Stimulated activated naive B cell treated with anti-CD40 and anti-IgM and Interleukin-4, amounts not matched to agents 10 μg/mL and 1 μg/mL and 100 μg/mL, for 72 hours (primary cell): ENCODE measurements around the gene RPL31.

Source experiments
- ATAC-seq, 2 donors: fragments of 150-1000 bp; cut with Tn5 transposase; replicated peaks; 2 replicates each; pipeline ENCODE4 v1.10.0; 2021; ENCODE audit warnings: moderate library complexity in 1 of 2
- DNase-seq: peaks from one replicate; pipeline ENCODE4 v3.0.0; 2021
- H3K27ac Mint-ChIP-seq: one replicate; pipeline ENCODE4 v1.8.0; 2022; ENCODE audit warnings: mild to moderate bottlenecking, mixed read lengths
- H3K27me3 Mint-ChIP-seq, 2 donors: one replicate each; pipeline ENCODE4 v1.8.0; 2022; ENCODE audit warnings: mixed read lengths in 2 of 2
- H3K36me3 Mint-ChIP-seq, 2 donors: one replicate each; pipeline ENCODE4 v1.8.0; 2022; ENCODE audit warnings: mixed read lengths in 2 of 2, mild to moderate bottlenecking in 1 of 2
- H3K4me1 Mint-ChIP-seq, 2 donors: one replicate each; pipeline ENCODE4 v1.8.0; 2022; ENCODE audit warnings: mixed read lengths in 2 of 2, mild to moderate bottlenecking in 1 of 2
- H3K4me3 Mint-ChIP-seq, 2 donors: one replicate each; pipeline ENCODE4 v1.8.0; 2022; ENCODE audit warnings: mild to moderate bottlenecking in 2 of 2, mixed read lengths in 2 of 2, moderate library complexity in 1 of 2
- H3K9me3 Mint-ChIP-seq, 2 donors: one replicate each; pipeline ENCODE4 v1.8.0; 2022; ENCODE audit warnings: mixed read lengths in 2 of 2, mild to moderate bottlenecking in 1 of 2

Gene RPL31

DNA sequence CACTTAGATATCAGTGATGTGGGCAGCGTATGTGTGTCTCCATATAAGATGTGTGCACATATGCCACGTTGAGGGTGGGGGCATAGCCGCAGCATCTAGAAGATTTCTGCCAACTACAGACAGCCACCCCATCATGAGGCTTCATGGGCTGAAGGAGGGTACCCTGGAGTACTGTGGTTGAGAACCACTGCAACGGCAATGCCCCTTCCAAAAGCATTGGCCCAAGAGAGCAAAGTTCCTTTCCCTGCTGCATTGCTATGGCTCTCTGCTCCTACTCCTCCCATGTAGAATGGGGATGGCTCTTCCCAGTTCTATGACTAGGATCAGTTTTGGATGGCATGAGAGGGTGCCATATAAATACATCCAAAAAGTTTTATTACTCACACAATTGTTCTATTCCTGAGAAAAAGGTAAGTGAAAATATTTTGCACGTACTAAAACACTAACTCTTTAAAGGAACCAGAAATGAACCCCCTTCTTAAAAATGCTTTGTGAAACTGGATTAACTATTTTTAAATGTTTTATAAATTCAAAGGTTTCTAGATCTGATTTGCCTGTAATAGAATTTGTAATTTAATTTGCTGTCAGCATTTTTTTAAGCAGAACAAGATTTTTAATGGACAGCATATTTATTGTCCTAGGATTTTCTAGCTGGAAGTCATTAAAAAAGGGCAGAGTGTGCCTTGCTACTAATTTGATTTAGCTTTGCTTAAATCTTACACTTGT is 4.4 kb upstream of the RPL31 start:
- DNase-seq (no peak), ATAC-seq (no peak)
- Mint-ChIP-seq H3K4me3 (no peak overlapping the region), H3K36me3 (peaks cover 7 to 12% of the 10 kb centered on the region in 2 donors), H3K27ac (no peak overlapping the region), H3K4me1 (peaks cover 7 to 16% of the 10 kb centered on the region in 2 donors), H3K9me3 (peaks cover 3 to 5% of the 10 kb centered on the region in 2 donors), H3K27me3 (peaks cover 0 to 5% of the 10 kb centered on the region in 2 donors)

DNA sequence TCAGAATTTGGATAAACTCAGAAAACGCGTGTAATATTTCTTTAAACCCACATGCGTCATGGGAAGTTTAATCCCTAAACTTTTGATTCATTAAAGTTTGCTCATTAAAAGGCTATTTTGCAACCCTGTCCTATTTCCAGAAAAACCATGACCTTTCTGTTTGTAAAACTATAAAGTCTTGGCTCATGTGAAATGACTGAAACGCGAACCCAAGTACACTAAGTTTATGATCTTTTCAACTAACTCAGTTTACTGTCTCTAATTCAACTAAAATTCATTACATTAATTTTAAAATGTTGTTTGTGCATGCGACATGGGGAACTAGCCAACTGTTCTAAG is 3.9 kb upstream of the RPL31 start:
- Mint-ChIP-seq H3K27ac (no peak overlapping the region), H3K9me3 (peaks cover 3 to 5% of the 10 kb centered on the region in 2 donors), H3K36me3 (peaks cover 12 to 17% of the 10 kb centered on the region in 2 donors), H3K27me3 (peaks cover 0 to 5% of the 10 kb centered on the region in 2 donors), H3K4me1 (peaks cover 10 to 14% of the 10 kb centered on the region in 2 donors), H3K4me3 (no peak overlapping the region)
- no peak for DNase-seq
- no peak for ATAC-seq

DNA sequence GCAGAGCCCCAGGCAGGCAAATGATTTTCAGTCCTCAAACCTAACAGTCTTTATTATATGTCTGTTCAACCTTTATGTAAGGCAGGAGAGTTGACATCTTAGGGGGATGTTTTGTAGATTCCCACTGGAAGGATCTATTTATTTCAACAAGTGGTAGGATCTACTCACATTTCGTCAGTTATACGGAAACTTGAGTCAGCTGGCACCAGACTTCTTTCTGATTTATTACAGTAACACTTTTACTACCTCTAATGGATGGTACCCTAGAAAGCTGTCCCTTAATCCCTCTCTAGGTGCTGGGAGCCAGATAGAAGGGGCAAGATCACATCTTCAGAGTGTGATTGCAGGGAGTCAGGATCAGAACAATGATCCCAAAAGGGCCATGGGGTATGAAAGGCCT is 2.1 kb upstream of the RPL31 start:
- Mint-ChIP-seq H3K27ac (no peak overlapping the region), H3K27me3 (peaks cover 0 to 5% of the 10 kb centered on the region in 2 donors), H3K36me3 (peaks cover 30 to 35% of the 10 kb centered on the region in 2 donors), H3K9me3 (peaks cover 3 to 5% of the 10 kb centered on the region in 2 donors), H3K4me1 (peaks cover 25 to 29% of the 10 kb centered on the region in 2 donors), H3K4me3 (no peak overlapping the region)
- ATAC-seq (no peak), DNase-seq (no peak)

DNA sequence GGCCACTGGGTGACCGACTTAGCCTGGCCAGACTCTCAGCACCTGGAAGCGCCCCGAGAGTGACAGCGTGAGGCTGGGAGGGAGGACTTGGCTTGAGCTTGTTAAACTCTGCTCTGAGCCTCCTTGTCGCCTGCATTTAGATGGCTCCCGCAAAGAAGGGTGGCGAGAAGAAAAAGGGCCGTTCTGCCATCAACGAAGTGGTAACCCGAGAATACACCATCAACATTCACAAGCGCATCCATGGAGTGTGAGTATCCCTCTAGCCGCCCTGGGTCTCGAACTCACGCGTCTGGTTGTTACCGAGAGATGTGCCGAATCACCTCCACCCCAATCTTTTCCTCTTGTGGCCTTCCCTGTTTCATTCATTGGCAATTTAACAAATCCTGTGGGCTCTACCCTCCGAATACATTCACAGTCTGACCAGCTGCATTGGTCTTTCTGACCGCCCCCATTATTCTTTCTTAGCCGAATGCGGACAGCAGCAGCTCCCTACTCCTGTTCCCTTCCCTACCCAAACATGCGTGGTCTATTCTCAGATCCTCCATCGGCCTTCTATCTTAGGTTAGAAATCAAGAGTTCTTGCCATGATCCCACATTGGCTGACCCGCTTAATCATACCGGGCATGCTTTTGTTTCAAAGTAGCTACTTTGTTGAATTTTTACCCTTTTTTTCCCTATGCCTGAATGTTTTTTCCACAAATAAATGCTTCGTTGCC is 631 bp downstream of the RPL31 start:
- H3K4me1 Mint-ChIP-seq, result peaks cover 33 to 53% of the 10 kb centered on the region in 2 donors
- no peak for DNase-seq
- peak overlapping the region; percentile 87 to 98 for H3K4me3 Mint-ChIP-seq
- H3K36me3 Mint-ChIP-seq, result peaks cover 42 to 58% of the 10 kb centered on the region in 2 donors
- peaks cover 3 to 5% of the 10 kb centered on the region in 2 donors for H3K9me3 Mint-ChIP-seq
- ATAC-seq, result peak; percentile 5 to 6
- peak overlapping the region; percentile 99 for H3K27ac Mint-ChIP-seq
- peaks cover 0 to 5% of the 10 kb centered on the region in 2 donors for H3K27me3 Mint-ChIP-seq

DNA sequence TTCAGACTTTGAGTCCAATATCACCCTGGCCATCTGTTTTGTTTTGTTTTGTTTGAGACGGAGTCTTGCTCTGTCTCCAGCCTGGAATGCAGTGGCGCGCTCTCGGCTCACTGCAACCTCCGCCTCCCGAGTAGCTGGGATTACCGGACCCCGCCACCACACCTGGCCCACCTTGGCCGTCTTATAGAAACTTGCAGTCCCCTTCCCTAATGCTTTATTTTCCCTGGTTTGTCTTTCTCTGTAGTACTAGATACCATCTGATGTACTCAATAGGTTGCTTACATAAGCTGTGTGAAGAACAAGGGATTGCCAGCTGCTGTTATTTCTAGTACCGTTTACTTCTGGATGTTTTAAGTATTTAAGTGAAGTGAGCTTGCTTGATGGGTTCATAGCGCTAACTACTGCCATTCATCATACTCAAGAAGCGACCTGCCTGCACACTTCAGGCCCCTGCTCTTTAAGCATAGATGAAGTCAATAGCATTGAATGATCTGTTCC is 1.2 kb downstream of the RPL31 start:
- H3K4me1 Mint-ChIP-seq, result peaks cover 36 to 59% of the 10 kb centered on the region in 2 donors
- H3K27me3 Mint-ChIP-seq, result peaks cover 0 to 5% of the 10 kb centered on the region in 2 donors
- H3K36me3 Mint-ChIP-seq, result peaks cover 48 to 64% of the 10 kb centered on the region in 2 donors
- DNase-seq, result no peak
- H3K27ac Mint-ChIP-seq, result peak overlapping the region; percentile 99
- peaks cover 3 to 5% of the 10 kb centered on the region in 2 donors for H3K9me3 Mint-ChIP-seq
- ATAC-seq, result no peak
- H3K4me3 Mint-ChIP-seq, result peak overlapping the region; percentile 87 to 98

DNA sequence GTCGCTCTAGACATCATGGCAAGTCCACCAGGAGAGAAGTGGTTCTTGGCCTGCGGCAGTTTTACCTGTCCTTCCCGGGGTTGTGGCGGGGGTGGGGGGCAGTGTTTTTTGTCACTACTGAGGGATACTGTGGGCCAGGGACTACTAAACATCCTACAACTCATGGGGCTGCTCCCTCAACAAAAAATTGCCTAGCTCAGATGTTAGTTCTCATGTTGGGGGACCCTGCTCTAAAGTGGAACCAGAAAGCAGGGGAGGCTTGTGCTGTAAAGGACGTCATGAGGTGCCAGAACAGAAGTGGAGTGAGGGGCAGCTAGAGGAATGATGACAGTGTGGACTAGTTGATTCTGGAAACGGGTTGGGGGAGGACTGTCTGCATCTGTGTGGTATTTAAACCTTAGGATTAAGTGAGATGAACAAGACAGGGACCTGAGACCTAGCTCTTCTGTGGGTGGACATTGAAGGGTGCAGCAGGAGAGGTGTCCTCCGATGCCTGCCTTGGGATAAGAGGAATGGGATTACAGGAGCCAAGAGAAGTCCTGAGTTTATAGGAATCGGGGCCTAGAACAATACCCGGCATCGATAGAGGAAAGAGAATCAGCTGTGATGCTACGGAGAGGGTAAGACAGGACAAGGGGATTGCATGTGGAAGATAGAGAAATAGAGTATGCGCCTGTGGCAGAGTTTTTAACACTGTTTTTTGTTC is 2.7 kb downstream of the RPL31 start:
- Mint-ChIP-seq H3K4me1 (peaks cover 42 to 73% of the 10 kb centered on the region in 2 donors), H3K27me3 (no peaks in the 10 kb centered on the region), H3K27ac (peak overlapping the region; percentile 99), H3K9me3 (peaks cover 3 to 5% of the 10 kb centered on the region in 2 donors), H3K4me3 (peak overlapping the region; percentile 87 to 98), H3K36me3 (peaks cover 56 to 75% of the 10 kb centered on the region in 2 donors)
- ATAC-seq, result no peak
- DNase-seq, result no peak

DNA sequence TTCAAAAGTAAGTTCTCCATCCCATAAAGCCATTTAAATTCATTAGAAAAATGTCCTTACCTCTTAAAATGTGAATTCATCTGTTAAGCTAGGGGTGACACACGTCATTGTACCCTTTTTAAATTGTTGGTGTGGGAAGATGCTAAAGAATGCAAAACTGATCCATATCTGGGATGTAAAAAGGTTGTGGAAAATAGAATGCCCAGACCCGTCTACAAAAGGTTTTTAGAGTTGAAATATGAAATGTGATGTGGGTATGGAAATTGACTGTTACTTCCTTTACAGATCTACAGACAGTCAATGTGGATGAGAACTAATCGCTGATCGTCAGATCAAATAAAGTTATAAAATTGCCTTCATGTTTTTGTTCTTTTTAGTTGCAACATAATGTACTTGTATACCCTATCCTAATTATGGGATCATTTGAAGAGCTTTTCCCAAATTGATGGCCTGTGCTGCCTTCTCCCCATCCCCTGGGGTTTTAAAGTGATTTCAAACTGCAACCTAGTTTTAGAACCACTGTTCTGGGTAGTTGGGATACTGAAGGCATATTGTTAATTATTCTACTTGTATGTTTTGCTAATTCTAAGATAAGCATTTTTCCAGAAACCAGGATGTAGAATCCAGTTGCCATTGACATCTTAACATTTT is 4.1 kb downstream of the RPL31 start:
- Mint-ChIP-seq H3K4me1 (peaks cover 52 to 85% of the 10 kb centered on the region in 2 donors), H3K9me3 (peaks cover 3 to 5% of the 10 kb centered on the region in 2 donors), H3K27me3 (no peaks in the 10 kb centered on the region), H3K36me3 (peaks cover 64 to 86% of the 10 kb centered on the region in 2 donors), H3K4me3 (peak overlapping the region in 1 of 2 donors; percentile 25), H3K27ac (no peak overlapping the region)
- DNase-seq, result no peak
- no peak for ATAC-seq

DNA sequence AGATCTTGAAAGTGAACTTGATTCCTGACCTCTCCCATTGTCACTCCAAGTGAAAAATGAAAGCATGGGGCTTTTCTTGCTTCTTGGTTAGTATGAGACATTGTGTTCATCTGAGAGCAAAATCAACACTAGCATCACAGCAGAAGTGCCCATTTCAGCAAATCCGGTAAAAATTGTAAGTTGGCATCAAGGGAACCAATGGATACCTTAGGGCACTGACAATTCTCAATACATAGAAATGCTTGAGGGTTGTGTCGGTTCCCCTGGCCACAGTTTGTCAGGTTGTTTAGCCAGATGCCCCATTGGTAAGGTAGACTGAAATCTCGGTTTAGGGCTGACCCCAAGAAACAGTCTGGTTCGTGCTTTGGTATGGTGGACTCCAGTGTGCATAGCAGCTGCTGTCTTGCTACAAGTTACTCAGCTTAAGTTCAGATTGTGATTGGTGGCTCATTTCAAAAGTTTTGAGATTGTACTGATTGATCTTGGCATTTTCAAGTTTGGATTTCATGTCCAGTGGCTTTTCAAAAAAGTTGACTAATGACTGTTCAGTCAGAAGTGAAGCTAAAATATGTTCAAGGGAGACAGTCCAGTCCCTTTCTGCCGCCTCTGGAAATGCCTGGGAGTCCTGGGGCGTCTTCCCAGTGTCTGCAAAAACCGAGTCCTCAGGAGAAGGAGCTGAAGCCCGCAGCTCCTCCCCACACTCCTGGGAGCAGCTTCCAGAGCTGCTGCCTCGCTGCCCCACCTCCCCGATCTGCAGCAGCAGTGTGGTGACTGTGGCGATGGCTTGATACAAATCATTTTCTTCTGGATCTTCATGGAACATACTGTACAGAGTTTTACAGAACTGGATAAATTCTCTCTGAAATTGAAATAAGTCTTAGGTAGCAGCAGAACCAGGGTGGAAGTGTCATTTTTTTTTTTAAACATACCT is 5.6 kb downstream of the RPL31 start:
- DNase-seq (no peak), ATAC-seq (no peak)
- Mint-ChIP-seq H3K4me3 (no peak overlapping the region), H3K27me3 (no peaks in the 10 kb centered on the region), H3K4me1 (peaks cover 56 to 90% of the 10 kb centered on the region in 2 donors), H3K27ac (peak overlapping the region; percentile 84), H3K36me3 (peaks cover 66 to 82% of the 10 kb centered on the region in 2 donors), H3K9me3 (peaks cover 0 to 2% of the 10 kb centered on the region in 2 donors)

DNA sequence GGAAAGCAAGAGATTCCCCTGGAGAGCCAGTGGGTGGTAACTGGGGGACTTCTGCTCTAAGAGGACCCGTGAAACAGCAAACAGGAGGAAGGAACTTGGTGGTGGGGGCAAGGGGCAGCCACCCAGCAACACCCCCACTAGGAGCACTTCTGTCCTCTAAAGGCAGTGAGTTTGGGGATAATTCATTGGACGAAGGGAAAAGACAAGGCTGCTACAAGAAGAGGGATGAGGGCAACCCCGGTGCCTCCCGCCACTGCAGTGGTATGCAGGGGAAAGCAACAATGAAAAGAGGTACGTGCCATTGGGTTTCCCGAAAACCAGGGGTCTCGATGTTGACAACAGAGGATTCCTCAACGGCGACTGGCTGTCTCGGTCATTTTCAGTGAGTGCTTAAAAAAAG is 9.1 kb downstream of the RPL31 start:
- H3K9me3 Mint-ChIP-seq, result peaks cover 0 to 2% of the 10 kb centered on the region in 2 donors
- H3K4me3 Mint-ChIP-seq, result peak overlapping the region; percentile 36 to 44
- DNase-seq (no peak), ATAC-seq (no peak)
- H3K27ac Mint-ChIP-seq, result peak overlapping the region; percentile 84
- peaks cover 34 to 62% of the 10 kb centered on the region in 2 donors for H3K4me1 Mint-ChIP-seq
- peaks cover 47 to 67% of the 10 kb centered on the region in 2 donors for H3K36me3 Mint-ChIP-seq
- no peaks in the 10 kb centered on the region for H3K27me3 Mint-ChIP-seq

DNA sequence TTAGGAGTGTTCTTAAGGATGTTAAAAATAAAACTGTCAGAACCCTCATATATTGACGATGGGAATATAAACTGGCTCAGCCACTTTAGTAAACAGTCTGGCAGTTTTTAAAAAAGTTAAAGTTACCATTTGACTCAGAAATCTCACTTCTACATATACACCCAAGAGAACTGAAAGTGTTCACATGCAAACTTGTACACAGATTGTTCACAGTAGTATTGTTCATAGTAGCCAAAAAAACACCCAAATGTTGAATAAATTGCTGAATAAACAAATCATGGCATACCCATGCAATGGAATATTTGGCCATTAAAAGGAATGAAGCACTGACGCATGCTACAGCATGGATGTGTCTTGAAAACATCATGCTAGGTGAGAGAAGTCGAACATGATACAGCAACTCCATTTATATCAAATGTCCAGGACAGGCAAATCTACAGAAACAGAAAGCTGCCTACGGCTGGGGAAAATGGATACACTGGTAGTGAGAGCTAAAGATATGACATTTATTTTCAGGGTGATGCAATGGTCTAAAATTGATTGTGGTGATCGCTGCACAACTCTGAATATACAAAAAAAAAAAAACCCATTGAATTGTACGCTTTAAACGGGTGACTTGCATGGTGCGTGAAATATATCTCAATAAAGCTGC is 10.1 kb downstream of the RPL31 start:
- peak overlapping the region; percentile 26 to 44 for H3K4me3 Mint-ChIP-seq
- no peaks in the 10 kb centered on the region for H3K27me3 Mint-ChIP-seq
- peak; percentile 90 to 92 for ATAC-seq
- peaks cover 45 to 61% of the 10 kb centered on the region in 2 donors for H3K36me3 Mint-ChIP-seq
- H3K27ac Mint-ChIP-seq, result peak overlapping the region; percentile 84
- H3K4me1 Mint-ChIP-seq, result peaks cover 34 to 56% of the 10 kb centered on the region in 2 donors
- no peak for DNase-seq
- H3K9me3 Mint-ChIP-seq, result peaks cover 0 to 2% of the 10 kb centered on the region in 2 donors

DNA sequence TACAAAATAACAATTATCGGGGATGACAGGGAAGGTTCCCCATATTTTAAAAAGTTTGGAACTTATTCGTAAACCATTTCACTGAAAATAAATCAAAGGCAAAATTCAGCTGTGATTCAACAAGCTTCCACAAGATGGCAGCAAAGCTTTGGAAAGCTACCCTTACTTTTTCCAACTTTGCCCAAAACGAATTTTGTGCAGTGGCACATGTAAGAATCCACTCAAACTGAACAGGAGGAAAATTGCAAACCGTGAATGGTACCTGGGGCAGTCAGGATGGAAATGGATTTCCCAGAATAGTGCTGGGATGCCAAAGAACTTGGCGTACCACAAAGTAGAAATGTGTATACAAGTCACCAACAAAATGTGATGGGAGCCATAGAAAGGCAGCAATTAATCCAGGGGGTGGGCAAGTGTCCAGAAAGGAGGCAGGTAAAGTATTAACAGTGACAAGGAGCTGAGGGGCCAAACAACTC is 10.7 kb downstream of the RPL31 start:
- DNase-seq, result no peak
- Mint-ChIP-seq H3K36me3 (peaks cover 42 to 55% of the 10 kb centered on the region in 2 donors), H3K4me1 (peaks cover 32 to 50% of the 10 kb centered on the region in 2 donors), H3K4me3 (peak overlapping the region in 1 of 2 donors; percentile 13), H3K9me3 (peaks cover 0 to 2% of the 10 kb centered on the region in 2 donors), H3K27ac (peak overlapping the region; percentile 84), H3K27me3 (no peaks in the 10 kb centered on the region)
- no peak for ATAC-seq

DNA sequence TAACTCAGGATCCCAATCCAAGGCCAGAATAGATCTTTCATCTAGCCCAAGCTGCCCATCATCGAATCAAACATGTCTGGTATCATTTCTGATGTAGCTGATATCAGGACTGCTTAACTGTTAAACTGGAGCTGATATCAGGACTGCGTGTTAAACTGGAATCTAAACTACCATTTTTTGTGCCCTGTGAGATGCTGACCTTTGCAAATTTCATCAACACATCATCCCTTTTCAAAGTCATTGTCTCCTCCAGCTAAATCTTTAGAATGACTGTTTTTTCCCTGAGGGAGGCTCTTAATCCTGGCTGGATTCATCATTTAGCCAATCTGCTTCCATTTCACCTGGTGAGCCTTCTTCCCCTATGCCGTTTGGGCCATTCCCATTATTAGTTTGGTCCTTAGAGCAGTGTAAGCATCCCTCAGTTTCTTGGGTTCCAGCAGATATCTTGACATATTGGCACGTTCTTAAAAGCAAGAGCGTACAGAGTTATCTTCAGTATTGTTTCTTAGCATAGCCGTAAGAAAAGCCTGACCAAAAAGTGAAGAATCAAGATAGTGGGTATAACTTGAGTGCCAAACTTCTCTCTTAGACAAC is 12.3 kb downstream of the RPL31 start:
- Mint-ChIP-seq H3K27ac (no peak overlapping the region), H3K4me1 (peaks cover 23 to 34% of the 10 kb centered on the region in 2 donors), H3K27me3 (no peaks in the 10 kb centered on the region), H3K9me3 (peaks cover 0 to 2% of the 10 kb centered on the region in 2 donors), H3K36me3 (peaks cover 32 to 46% of the 10 kb centered on the region in 2 donors), H3K4me3 (no peak overlapping the region)
- DNase-seq, result no peak
- no peak for ATAC-seq
